Measurements from ENCODE around the gene HEPN1.

Gene HEPN1

DNA sequence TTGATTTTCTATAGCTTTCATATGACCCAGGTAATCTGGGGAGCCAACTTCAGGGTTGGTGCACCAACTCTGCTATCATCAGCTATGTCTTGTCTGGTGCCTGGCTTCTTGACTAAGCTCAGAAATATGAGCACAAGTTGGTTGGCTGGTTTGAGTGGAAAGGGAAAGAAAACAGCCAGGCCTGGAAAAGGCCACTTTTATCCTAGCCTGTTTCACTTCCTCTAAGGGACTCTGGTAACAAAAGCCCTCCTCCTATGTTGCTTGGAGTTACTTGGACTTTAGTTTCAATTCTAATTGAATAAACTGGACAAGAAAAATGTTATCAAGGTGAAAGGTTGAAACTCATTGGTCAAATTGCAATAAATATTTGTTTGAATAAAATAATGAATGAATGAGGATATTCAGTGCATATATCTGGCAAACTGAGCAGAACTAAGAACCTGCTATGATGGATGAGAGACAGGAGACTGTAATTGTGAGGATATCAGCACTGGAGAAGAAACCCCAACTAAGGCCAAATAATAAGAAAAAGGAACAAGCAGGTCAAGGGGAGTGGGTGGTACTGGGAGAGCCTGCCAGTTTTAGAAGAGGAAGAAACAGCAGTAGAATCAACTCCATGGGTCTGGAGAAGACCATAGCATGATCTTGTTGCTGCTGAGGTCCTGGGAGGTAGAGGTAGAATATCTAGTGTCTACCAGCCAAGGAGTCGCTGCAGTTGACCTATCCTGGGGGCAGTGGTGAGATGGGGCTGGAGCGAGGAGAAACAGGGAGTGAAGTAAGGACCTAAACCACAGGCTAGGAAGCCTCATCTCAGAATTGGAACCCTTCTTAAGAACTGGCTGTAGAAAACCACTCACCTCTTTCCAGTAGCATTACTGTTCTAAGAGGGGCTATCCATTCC lies 29.6 kb upstream of the HEPN1 start:
- no peak for TF ChIP-seq CTCF (conservative IDR thresholded peaks at IDR 0.05; ENCODE audit: low read depth)
- POLR2A ChIA-PET (ENCODE audit: low non-redundant PET), result no interaction called here
- no peak overlapping the region for H3K27ac ChIP-seq
- DNase-seq (ENCODE audit: low spot score), result no peak
- CTCF ChIA-PET, result interaction anchor here (0.6 kb wide), 2 partner anchors 128 to 452 kb away, joined by 3 read pairs; no protein-coding TSS in a partner anchor

- no peak for TF ChIP-seq CTCF (conservative IDR thresholded peaks at IDR 0.05; ENCODE audit: low read depth)
- ChIA-PET POLR2A (ENCODE audit: low non-redundant PET) (no interaction called here), CTCF (interaction anchor here (0.6 kb wide), 1 partner anchor 130 kb away, joined by 3 read pairs; no protein-coding TSS in a partner anchor)
- DNase-seq (ENCODE audit: low spot score), result no peak
- H3K27ac ChIP-seq, result no peak overlapping the region
These were observed 28.9 kb upstream of the HEPN1 start for GRCh38 chr11:124890151-124890550.

- no peak for DNase-seq (ENCODE audit: low spot score)
- POLR2A ChIA-PET (ENCODE audit: low non-redundant PET), result no interaction called here
- no peak for TF ChIP-seq CTCF (conservative IDR thresholded peaks at IDR 0.05; ENCODE audit: low read depth)
- H3K27ac ChIP-seq, result no peak overlapping the region
- CTCF ChIA-PET, result interaction anchor here (0.5 to 1.4 kb wide), 3 partner anchors 14 to 1295 kb away, joined by 3 to 5 read pairs (median 3); no protein-coding TSS in a partner anchor
These were observed 28.2 kb upstream of the HEPN1 start for GRCh38 chr11:124890683-124891372.

DNA sequence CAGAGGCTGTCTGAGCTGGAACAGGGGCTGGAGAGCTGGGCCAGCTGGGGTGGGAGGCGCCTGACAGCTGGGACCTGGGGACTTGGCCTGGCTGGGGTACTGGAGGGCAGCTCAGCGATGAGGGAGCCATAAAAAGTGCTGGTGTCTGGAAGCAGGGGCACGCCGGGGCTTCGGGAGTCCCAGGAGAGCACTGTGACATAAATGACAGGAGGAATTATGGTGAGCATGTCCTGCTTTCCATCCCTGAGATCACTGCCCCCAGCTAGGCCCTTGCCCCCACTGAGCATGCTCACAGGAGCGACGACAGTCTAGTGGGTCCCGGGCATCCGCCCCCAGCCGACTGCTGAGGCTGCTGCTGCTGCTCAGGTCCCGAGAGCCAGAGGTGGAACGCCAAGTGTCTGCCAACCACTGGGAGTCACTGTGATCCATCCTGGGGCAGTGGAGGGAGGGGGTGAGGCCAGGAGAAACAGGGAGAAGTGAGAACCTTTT lies 27.6 kb upstream of the HEPN1 start:
- ChIA-PET POLR2A (ENCODE audit: low non-redundant PET) (no interaction called here), CTCF (interaction anchor here (0.5 to 1.4 kb wide), 2 partner anchors 15 to 1295 kb away, joined by 3 to 5 read pairs; no protein-coding TSS in a partner anchor)
- DNase-seq (ENCODE audit: low spot score), result no peak
- no peak overlapping the region for H3K27ac ChIP-seq
- TF ChIP-seq CTCF (conservative IDR thresholded peaks at IDR 0.05; ENCODE audit: low read depth), result no peak

DNA sequence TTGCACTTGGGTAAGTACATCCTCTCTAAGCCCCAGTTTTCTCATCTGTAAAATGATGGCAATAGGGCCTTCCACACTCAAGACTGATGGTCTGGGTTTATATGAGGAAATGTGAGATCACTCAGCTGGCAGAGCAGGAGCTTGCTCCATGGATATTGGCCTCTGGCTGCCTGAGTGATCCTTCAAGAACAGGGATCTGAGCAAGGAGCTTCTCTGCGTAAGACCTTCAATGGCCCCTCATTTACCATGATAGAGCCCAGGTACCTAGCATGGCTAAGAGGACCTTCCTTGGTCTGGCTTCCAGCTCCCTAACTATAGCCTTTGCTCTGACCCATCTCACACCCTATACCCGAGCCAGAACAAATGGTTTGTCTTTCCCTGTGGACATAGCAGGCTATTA lies 26.9 kb upstream of the HEPN1 start:
- CTCF ChIA-PET, result interaction anchor here (1.4 kb wide), 1 partner anchor 16 kb away, joined by 5 read pairs; no protein-coding TSS in a partner anchor
- POLR2A ChIA-PET (ENCODE audit: low non-redundant PET), result no interaction called here
- H3K27ac ChIP-seq, result no peak overlapping the region
- DNase-seq (ENCODE audit: low spot score), result no peak
- TF ChIP-seq CTCF (conservative IDR thresholded peaks at IDR 0.05; ENCODE audit: low read depth), result no peak

- no peak for DNase-seq (ENCODE audit: low spot score)
- CTCF ChIA-PET, result no interaction called here
- no peak for TF ChIP-seq CTCF (conservative IDR thresholded peaks at IDR 0.05; ENCODE audit: low read depth)
- POLR2A ChIA-PET (ENCODE audit: low non-redundant PET), result no interaction called here
- H3K27ac ChIP-seq, result no peak overlapping the region
These were observed 26.1 kb upstream of the HEPN1 start for GRCh38 chr11:124892750-124893454.

All from RWPE1 (cell line).